ENCODE measurements around the gene CYBC1. TPM values are rescaled to one million over a fixed set of nuclear protein-coding genes. Genes with fewer than 3 reads are reported as not detected.

Gene CYBC1
- total RNA-seq, 1 experiment from 2014 or later, result 71.7 TPM

DNA sequence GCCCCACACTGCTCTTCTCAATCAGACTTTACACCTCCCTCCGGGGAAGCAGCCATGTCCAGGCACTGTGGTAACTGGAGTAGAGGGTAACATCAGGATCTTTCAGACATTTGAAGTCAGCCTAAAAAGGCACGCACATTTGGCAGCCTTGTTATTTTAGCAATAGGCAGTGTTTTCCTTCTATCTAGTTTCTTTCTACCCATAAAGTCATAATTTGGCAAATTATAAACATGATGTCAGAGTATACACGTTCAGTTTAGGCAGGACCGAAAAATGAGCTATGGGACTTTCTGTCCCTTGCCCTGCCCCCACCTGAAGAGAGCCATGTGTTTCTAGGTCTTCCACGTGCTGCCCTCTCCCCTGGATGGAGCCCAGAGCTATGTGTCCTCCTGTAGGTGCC is 29.1 kb upstream of the CYBC1 start (continued):
- TF ChIP-seq, protein P1, sequence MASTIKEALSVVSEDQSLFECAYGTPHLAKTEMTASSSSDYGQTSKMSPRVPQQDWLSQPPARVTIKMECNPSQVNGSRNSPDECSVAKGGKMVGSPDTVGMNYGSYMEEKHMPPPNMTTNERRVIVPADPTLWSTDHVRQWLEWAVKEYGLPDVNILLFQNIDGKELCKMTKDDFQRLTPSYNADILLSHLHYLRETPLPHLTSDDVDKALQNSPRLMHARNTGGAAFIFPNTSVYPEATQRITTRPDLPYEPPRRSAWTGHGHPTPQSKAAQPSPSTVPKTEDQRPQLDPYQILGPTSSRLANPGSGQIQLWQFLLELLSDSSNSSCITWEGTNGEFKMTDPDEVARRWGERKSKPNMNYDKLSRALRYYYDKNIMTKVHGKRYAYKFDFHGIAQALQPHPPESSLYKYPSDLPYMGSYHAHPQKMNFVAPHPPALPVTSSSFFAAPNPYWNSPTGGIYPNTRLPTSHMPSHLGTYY (CRISPR knock-in tag; IDR thresholded peaks at IDR 0.05), result no peak

DNA sequence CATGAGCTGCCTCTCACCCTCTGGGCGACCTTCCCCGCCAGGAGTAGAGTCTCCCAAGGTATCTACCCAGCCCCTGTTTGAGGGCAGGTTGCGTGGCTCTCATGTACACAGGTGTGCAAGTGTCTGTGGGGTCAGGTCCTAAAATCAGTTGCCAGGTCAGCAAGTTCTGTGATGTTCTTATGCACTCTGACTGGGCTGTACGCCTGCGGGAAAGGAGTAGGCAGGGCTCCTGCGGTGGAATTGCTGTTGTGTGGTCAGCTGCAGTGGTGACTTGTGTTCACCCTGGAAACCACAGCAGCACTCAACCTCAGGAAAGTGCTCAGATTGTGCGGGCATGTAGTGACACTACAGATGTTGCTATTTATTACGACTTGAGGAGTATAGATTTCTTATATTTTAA is 27.4 kb upstream of the CYBC1 start:
- ChIA-PET CTCF (interaction anchor here (1.0 kb wide), 1 partner anchor 77 kb away, joined by 3 read pairs; no protein-coding TSS in a partner anchor), POLR2A (no interaction called here)
- Mint-ChIP-seq H3K27me3 (ENCODE audit: low read depth) (no peaks in the 10 kb centered on the region), H3K9me3 (no peaks in the 10 kb centered on the region), H3K4me3 (no peak overlapping the region), H3K36me3 (peaks cover 41% of the 10 kb centered on the region), H3K27ac (no peak overlapping the region), H3K4me1 (no peaks in the 10 kb centered on the region)
- DNase-seq (ENCODE audit: low spot score), result no peak
- TF ChIP-seq, protein P2, sequence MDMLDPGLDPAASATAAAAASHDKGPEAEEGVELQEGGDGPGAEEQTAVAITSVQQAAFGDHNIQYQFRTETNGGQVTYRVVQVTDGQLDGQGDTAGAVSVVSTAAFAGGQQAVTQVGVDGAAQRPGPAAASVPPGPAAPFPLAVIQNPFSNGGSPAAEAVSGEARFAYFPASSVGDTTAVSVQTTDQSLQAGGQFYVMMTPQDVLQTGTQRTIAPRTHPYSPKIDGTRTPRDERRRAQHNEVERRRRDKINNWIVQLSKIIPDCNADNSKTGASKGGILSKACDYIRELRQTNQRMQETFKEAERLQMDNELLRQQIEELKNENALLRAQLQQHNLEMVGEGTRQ (CRISPR knock-in tag; IDR thresholded peaks at IDR 0.05), result no peak
- TF ChIP-seq GTF2I (CRISPR knock-in tag; conservative IDR thresholded peaks at IDR 0.05) (no peak), GRHL2 (CRISPR knock-in tag; IDR thresholded peaks at IDR 0.05; ENCODE audit: insufficient replicate concordance, severe bottlenecking) (no peak), ZBTB21 (CRISPR knock-in tag; IDR thresholded peaks at IDR 0.05; ENCODE audit: borderline replicate concordance) (no peak), ZNF121 (CRISPR knock-in tag; IDR thresholded peaks at IDR 0.05) (no peak)
- TF ChIP-seq, protein P3, sequence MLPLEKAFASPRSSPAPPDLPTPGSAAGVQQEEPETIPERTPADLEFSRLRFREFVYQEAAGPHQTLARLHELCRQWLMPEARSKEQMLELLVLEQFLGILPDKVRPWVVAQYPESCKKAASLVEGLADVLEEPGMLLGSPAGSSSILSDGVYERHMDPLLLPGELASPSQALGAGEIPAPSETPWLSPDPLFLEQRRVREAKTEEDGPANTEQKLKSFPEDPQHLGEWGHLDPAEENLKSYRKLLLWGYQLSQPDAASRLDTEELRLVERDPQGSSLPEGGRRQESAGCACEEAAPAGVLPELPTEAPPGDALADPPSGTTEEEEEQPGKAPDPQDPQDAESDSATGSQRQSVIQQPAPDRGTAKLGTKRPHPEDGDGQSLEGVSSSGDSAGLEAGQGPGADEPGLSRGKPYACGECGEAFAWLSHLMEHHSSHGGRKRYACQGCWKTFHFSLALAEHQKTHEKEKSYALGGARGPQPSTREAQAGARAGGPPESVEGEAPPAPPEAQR (CRISPR knock-in tag; IDR thresholded peaks at IDR 0.05), result no peak
- TF ChIP-seq, protein P4, sequence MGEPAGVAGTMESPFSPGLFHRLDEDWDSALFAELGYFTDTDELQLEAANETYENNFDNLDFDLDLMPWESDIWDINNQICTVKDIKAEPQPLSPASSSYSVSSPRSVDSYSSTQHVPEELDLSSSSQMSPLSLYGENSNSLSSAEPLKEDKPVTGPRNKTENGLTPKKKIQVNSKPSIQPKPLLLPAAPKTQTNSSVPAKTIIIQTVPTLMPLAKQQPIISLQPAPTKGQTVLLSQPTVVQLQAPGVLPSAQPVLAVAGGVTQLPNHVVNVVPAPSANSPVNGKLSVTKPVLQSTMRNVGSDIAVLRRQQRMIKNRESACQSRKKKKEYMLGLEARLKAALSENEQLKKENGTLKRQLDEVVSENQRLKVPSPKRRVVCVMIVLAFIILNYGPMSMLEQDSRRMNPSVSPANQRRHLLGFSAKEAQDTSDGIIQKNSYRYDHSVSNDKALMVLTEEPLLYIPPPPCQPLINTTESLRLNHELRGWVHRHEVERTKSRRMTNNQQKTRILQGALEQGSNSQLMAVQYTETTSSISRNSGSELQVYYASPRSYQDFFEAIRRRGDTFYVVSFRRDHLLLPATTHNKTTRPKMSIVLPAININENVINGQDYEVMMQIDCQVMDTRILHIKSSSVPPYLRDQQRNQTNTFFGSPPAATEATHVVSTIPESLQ (CRISPR knock-in tag; IDR thresholded peaks at IDR 0.05), result no peak
- no peak for ATAC-seq

DNA sequence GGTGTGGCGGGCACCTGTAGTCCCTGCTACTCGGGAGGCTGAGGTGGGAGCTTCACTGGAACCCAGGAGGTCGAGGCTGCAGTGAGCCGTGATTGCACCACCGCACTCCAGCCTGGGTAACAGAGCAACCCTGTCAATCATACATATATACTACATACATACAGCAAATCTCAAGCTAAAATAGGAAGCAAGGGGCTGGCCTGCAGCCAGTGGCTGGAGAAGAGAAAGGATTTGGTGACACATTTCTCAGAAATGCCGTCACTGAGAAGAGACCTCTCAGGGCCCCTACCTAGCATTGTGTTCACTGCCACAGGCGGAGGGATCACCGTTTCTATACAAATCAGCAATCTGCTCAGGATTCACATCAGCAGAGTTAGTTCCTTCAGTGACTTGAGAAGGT is 24.9 kb upstream of the CYBC1 start:
- CTCF ChIA-PET, result interaction anchor here (1.0 kb wide), 1 partner anchor 239 kb away, joined by 3 read pairs; no protein-coding TSS in a partner anchor
- Mint-ChIP-seq H3K4me3 (no peak overlapping the region), H3K36me3 (peaks cover 41% of the 10 kb centered on the region), H3K4me1 (no peaks in the 10 kb centered on the region), H3K9me3 (no peaks in the 10 kb centered on the region), H3K27ac (no peak overlapping the region; the same call in 1 of the 2 replicates), H3K27me3 (ENCODE audit: low read depth) (no peaks in the 10 kb centered on the region)
- ATAC-seq (no peak), DNase-seq (ENCODE audit: low spot score) (no peak)
- POLR2A ChIA-PET, result no interaction called here
- TF ChIP-seq, protein P5, sequence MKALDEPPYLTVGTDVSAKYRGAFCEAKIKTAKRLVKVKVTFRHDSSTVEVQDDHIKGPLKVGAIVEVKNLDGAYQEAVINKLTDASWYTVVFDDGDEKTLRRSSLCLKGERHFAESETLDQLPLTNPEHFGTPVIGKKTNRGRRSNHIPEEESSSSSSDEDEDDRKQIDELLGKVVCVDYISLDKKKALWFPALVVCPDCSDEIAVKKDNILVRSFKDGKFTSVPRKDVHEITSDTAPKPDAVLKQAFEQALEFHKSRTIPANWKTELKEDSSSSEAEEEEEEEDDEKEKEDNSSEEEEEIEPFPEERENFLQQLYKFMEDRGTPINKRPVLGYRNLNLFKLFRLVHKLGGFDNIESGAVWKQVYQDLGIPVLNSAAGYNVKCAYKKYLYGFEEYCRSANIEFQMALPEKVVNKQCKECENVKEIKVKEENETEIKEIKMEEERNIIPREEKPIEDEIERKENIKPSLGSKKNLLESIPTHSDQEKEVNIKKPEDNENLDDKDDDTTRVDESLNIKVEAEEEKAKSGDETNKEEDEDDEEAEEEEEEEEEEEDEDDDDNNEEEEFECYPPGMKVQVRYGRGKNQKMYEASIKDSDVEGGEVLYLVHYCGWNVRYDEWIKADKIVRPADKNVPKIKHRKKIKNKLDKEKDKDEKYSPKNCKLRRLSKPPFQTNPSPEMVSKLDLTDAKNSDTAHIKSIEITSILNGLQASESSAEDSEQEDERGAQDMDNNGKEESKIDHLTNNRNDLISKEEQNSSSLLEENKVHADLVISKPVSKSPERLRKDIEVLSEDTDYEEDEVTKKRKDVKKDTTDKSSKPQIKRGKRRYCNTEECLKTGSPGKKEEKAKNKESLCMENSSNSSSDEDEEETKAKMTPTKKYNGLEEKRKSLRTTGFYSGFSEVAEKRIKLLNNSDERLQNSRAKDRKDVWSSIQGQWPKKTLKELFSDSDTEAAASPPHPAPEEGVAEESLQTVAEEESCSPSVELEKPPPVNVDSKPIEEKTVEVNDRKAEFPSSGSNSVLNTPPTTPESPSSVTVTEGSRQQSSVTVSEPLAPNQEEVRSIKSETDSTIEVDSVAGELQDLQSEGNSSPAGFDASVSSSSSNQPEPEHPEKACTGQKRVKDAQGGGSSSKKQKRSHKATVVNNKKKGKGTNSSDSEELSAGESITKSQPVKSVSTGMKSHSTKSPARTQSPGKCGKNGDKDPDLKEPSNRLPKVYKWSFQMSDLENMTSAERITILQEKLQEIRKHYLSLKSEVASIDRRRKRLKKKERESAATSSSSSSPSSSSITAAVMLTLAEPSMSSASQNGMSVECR (CRISPR knock-in tag; IDR thresholded peaks at IDR 0.05; ENCODE audit: borderline replicate concordance), result no peak
- TF ChIP-seq, protein P6, sequence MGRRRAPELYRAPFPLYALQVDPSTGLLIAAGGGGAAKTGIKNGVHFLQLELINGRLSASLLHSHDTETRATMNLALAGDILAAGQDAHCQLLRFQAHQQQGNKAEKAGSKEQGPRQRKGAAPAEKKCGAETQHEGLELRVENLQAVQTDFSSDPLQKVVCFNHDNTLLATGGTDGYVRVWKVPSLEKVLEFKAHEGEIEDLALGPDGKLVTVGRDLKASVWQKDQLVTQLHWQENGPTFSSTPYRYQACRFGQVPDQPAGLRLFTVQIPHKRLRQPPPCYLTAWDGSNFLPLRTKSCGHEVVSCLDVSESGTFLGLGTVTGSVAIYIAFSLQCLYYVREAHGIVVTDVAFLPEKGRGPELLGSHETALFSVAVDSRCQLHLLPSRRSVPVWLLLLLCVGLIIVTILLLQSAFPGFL (CRISPR knock-in tag; IDR thresholded peaks at IDR 0.05; ENCODE audit: borderline replicate concordance), result no peak
- TF ChIP-seq, protein P7, sequence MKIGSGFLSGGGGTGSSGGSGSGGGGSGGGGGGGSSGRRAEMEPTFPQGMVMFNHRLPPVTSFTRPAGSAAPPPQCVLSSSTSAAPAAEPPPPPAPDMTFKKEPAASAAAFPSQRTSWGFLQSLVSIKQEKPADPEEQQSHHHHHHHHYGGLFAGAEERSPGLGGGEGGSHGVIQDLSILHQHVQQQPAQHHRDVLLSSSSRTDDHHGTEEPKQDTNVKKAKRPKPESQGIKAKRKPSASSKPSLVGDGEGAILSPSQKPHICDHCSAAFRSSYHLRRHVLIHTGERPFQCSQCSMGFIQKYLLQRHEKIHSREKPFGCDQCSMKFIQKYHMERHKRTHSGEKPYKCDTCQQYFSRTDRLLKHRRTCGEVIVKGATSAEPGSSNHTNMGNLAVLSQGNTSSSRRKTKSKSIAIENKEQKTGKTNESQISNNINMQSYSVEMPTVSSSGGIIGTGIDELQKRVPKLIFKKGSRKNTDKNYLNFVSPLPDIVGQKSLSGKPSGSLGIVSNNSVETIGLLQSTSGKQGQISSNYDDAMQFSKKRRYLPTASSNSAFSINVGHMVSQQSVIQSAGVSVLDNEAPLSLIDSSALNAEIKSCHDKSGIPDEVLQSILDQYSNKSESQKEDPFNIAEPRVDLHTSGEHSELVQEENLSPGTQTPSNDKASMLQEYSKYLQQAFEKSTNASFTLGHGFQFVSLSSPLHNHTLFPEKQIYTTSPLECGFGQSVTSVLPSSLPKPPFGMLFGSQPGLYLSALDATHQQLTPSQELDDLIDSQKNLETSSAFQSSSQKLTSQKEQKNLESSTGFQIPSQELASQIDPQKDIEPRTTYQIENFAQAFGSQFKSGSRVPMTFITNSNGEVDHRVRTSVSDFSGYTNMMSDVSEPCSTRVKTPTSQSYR (CRISPR knock-in tag; IDR thresholded peaks at IDR 0.05), result no peak
- TF ChIP-seq MXD4 (CRISPR knock-in tag; IDR thresholded peaks at IDR 0.05; ENCODE audit: borderline replicate concordance) (no peak), TEAD1 (CRISPR knock-in tag; IDR thresholded peaks at IDR 0.05) (no peak), KAT7 (CRISPR knock-in tag; IDR thresholded peaks at IDR 0.05; ENCODE audit: borderline replicate concordance) (no peak)
- TF ChIP-seq, protein P8, sequence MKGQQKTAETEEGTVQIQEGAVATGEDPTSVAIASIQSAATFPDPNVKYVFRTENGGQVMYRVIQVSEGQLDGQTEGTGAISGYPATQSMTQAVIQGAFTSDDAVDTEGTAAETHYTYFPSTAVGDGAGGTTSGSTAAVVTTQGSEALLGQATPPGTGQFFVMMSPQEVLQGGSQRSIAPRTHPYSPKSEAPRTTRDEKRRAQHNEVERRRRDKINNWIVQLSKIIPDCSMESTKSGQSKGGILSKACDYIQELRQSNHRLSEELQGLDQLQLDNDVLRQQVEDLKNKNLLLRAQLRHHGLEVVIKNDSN (CRISPR knock-in tag; IDR thresholded peaks at IDR 0.05), result no peak

All from WTC11 (cell line).